SK-N-SH treated with all-trans-retinoic acid at 6 μM for 48 hours (cell line): ENCODE data around the gene PITPNC1.

Experiments
- ATAC-seq: fragments of 200-7000 bp; cut with Tn5 transposase; 3 replicates; pipeline ENCODE4 v1.9.1; 2020; ENCODE audit warnings: mild to moderate bottlenecking, moderate library complexity
- BACH2 ChIP-seq: fragments of 250-450 bp; sonication (Bioruptor Pico); IDR thresholded peaks from 2 replicates; pipeline ENCODE4 v1.9.0; 2021; ENCODE audit warnings: mild to moderate bottlenecking, borderline replicate concordance
- CREB5 ChIP-seq: fragments of 250-450 bp; sonication (Bioruptor Pico); IDR thresholded peaks from 2 replicates; pipeline ENCODE4 v1.5.1; 2020; ENCODE audit warnings: low read depth, mild to moderate bottlenecking, moderate library complexity
- CSDC2 ChIP-seq: fragments of 250-450 bp; sonication (Bioruptor Pico); IDR thresholded peaks from 2 replicates; pipeline ENCODE4 v1.5.0; 2020; ENCODE audit warnings: mild to moderate bottlenecking, moderate library complexity
- ESRRG ChIP-seq: fragments of 250-450 bp; sonication (Bioruptor Pico); IDR thresholded peaks from 2 replicates; pipeline ENCODE4 v1.6.1; 2021; ENCODE audit warnings: mild to moderate bottlenecking
- GLIS3 ChIP-seq: fragments of 250-450 bp; sonication (Bioruptor Pico); IDR thresholded peaks from 2 replicates; pipeline ENCODE4 v1.5.0; 2020; ENCODE audit warnings: mild to moderate bottlenecking, moderate library complexity
- OSR1 ChIP-seq: fragments of 250-450 bp; sonication (Bioruptor Pico); IDR thresholded peaks from 2 replicates; pipeline ENCODE4 v1.8.0; 2022; ENCODE audit warnings: moderate library complexity, mild to moderate bottlenecking, inconsistent platforms
- PATZ1 ChIP-seq: fragments of 250-450 bp; sonication (Bioruptor Pico); IDR thresholded peaks from 2 replicates; pipeline ENCODE4 v1.8.0; 2020; ENCODE audit warnings: mild to moderate bottlenecking, moderate library complexity, borderline replicate concordance
- POU6F1 ChIP-seq: fragments of 250-450 bp; sonication (Bioruptor Pico); IDR thresholded peaks from 2 replicates; pipeline ENCODE4 v1.8.0; 2021; ENCODE audit warnings: low read depth, mild to moderate bottlenecking, moderate library complexity, borderline replicate concordance
- PPARA ChIP-seq: fragments of 250-450 bp; sonication (Bioruptor Pico); IDR thresholded peaks from 2 replicates; pipeline ENCODE4 v1.5.0; 2020; ENCODE audit warnings: mild to moderate bottlenecking, borderline replicate concordance
- SNAI2 ChIP-seq: fragments of 250-450 bp; sonication (Bioruptor Pico); IDR thresholded peaks from 2 replicates; pipeline ENCODE4 v1.5.0; 2020; ENCODE audit warnings: mild to moderate bottlenecking, moderate library complexity
- TCF4 ChIP-seq: fragments of 250-450 bp; sonication (Bioruptor Pico); IDR thresholded peaks from 2 replicates; pipeline ENCODE4 v1.8.0; 2021; ENCODE audit warnings: mild to moderate bottlenecking, moderate library complexity, borderline replicate concordance
- TOX ChIP-seq: fragments of 250-450 bp; sonication (Bioruptor Pico); IDR thresholded peaks from 2 replicates; pipeline ENCODE4 v1.8.0; 2021; ENCODE audit warnings: mild to moderate bottlenecking, moderate library complexity, borderline replicate concordance
- TSHZ2 ChIP-seq: fragments of 250-450 bp; sonication (Bioruptor Pico); IDR thresholded peaks from 2 replicates; pipeline ENCODE4 v1.5.0; 2020; ENCODE audit warnings: mild to moderate bottlenecking, moderate library complexity
- ZC3H10 ChIP-seq: fragments of 250-450 bp; sonication (Bioruptor Pico); IDR thresholded peaks from 2 replicates; pipeline ENCODE4 v1.5.1; 2021; ENCODE audit warnings: mild to moderate bottlenecking, moderate library complexity
- ZFP3 ChIP-seq: fragments of 250-450 bp; sonication (Bioruptor Pico); IDR thresholded peaks from 2 replicates; pipeline ENCODE4 v1.5.0; 2020; ENCODE audit warnings: mild to moderate bottlenecking, moderate library complexity
- ZFP30 ChIP-seq: fragments of 450-650 bp; formaldehyde crosslinking; IDR thresholded peaks from 2 replicates; pipeline ENCODE4 v1.5.0; 2022; ENCODE audit warnings: mild to moderate bottlenecking, moderate library complexity
- ZNF565 ChIP-seq: fragments of 450-650 bp; formaldehyde crosslinking; conservative IDR thresholded peaks from 2 replicates; pipeline ENCODE4 v1.5.0; 2020; ENCODE audit warnings: low read depth, mild to moderate bottlenecking, moderate library complexity
- ZNF70 ChIP-seq: fragments of 450-650 bp; formaldehyde crosslinking; IDR thresholded peaks from 2 replicates; pipeline ENCODE4 v1.5.0; 2020; ENCODE audit warnings: mild to moderate bottlenecking, moderate library complexity
- ZNF8 ChIP-seq: fragments of 450-650 bp; formaldehyde crosslinking; IDR thresholded peaks from 2 replicates; pipeline ENCODE4 v1.5.0; 2020; ENCODE audit warnings: mild to moderate bottlenecking, moderate library complexity
- TF ChIP-seq, protein P1 (sequence below): fragments of 250-450 bp; sonication (Bioruptor Pico); IDR thresholded peaks from 2 replicates; pipeline ENCODE4 v1.5.1; 2021; ENCODE audit warnings: mild to moderate bottlenecking, moderate library complexity

The PITPNC1 gene

DNA sequence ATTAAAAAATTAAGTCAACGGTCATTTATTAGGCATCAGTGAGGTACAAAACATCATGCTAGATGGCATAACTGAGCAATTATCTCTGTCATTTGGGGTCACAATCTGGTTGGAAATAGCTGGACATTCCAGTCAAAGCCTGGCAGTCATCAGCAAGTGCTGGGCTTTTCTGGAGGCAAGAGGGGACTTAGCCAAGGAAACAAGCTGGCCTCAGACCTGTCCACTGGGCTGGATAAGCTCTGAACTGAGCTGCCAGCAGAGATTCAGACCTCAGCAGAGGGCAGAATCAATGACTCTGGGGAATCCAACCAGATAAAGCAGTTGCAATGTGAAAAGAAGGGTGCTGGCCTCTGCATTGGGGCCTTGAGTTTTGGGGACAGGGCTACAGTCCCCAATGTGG is 178.8 kb downstream of the PITPNC1 start:
- no peak for ATAC-seq
- no peak for TF ChIP-seq ZFP3
- TF ChIP-seq ZC3H10: no peak
- TF ChIP-seq SNAI2: no peak
- no peak for TF ChIP-seq ZNF70 (CRISPR knock-in tag)
- no peak for TF ChIP-seq ESRRG (CRISPR knock-in tag)
- TF ChIP-seq BACH2 (CRISPR knock-in tag): no peak
- no peak for TF ChIP-seq ZNF565
- no peak for TF ChIP-seq PATZ1 (CRISPR knock-in tag)
- TF ChIP-seq PPARA: no peak
- TF ChIP-seq GLIS3: no peak
- TF ChIP-seq CREB5 (CRISPR knock-in tag): no peak
- TF ChIP-seq ZFP30: no peak
- TF ChIP-seq, protein P1, sequence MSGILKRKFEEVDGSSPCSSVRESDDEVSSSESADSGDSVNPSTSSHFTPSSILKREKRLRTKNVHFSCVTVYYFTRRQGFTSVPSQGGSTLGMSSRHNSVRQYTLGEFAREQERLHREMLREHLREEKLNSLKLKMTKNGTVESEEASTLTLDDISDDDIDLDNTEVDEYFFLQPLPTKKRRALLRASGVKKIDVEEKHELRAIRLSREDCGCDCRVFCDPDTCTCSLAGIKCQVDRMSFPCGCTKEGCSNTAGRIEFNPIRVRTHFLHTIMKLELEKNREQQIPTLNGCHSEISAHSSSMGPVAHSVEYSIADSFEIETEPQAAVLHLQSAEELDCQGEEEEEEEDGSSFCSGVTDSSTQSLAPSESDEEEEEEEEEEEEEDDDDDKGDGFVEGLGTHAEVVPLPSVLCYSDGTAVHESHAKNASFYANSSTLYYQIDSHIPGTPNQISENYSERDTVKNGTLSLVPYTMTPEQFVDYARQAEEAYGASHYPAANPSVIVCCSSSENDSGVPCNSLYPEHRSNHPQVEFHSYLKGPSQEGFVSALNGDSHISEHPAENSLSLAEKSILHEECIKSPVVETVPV (CRISPR knock-in tag): no peak
- no peak for TF ChIP-seq TOX (CRISPR knock-in tag)
- TF ChIP-seq ZNF8 (CRISPR knock-in tag): no peak
- TF ChIP-seq POU6F1 (CRISPR knock-in tag): no peak
- no peak for TF ChIP-seq CSDC2 (CRISPR knock-in tag)
- no peak for TF ChIP-seq TSHZ2 (CRISPR knock-in tag)
- no peak for TF ChIP-seq TCF4 (CRISPR knock-in tag)

DNA sequence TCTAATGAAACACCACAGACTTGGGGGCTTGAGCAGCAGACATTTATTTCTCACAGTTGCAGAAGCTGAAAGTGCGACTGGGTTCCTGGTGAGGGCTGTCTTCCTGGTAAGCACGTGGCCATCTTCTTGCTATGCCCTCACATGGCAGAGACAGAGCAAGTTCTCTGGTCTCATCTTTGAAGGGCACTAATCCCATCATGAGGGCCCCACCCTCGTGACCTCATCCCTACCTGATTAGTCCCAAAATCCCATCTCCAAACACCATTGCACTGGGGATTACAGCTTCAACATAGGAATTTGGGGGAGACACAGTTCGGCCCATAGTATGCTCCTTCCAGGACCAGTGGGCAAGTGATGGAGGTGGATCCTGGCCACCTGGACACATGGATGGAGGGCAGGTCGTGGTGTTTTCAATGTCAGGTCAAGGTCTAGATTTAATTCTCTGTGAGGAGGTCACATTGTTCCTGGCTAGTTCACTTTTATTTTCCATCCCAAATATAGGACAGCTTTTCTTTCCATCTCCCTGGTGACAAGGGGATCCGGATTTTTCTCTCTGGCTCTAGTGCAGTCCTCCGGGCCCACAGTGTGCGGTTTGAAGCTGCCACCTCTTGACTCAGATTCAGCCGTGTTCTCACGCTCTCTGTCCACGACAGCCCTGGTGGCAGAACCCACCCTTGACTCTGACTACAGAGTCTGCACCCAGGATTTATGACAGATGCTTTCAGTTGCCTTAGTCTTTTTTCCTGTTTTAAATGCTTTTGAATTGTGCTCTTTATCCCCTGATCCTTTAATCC is 180.2 kb downstream of the PITPNC1 start:
- TF ChIP-seq ZNF70 (CRISPR knock-in tag) (no peak), PPARA (no peak), ZFP30 (no peak), TOX (CRISPR knock-in tag) (no peak), OSR1 (no peak), ZNF8 (CRISPR knock-in tag) (no peak), BACH2 (CRISPR knock-in tag) (no peak), TSHZ2 (CRISPR knock-in tag) (no peak), ZFP3 (no peak), ZC3H10 (no peak)
- TF ChIP-seq, protein P1 (CRISPR knock-in tag): no peak
- no peak for ATAC-seq
